ENCODE measurements around the gene VGLL4. TPM values are rescaled to one million over a fixed set of nuclear protein-coding genes. Genes with fewer than 3 reads are reported as not detected.
A peak's percentile ranks its signal among the peaks of the same experiment; 100 is the strongest.

The VGLL4 gene
- total RNA-seq, 2 donors from 2014 or later: 57.7 to 63.7 TPM

DNA sequence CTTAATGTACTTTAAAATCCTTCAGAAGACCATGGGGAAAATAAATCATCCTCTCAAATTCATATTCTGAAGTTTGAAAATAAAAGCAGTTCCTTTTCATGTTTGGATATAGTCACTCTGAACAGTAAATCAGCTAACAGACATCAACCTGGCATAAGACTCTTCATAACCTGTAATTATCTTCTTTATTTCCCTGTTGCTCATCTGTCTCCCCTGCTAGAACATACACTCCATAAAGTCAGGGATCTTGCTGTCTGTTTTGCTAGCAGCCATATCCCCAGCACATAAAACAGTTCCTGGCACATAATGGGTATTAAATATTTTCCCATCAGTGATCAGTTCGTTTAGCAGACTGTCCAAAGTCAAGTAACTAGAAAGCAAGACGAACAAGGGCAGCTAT lies 11.2 kb downstream of the VGLL4 start:
- H3K9me3 ChIP-seq: no peaks in the 10 kb centered on the region
- H3K36me3 ChIP-seq: no peaks in the 10 kb centered on the region
- H3K9ac ChIP-seq (ENCODE audit: low read depth in 2 of 2, low read length in 2 of 2): no peak overlapping the region
- no peak overlapping the region for H3K4me3 ChIP-seq
- intact Hi-C loops (cut with DNase I): no loop called here
- no peak overlapping the region for H3K27ac ChIP-seq
- H3K27me3 ChIP-seq: no peaks in the 10 kb centered on the region
- TF ChIP-seq, protein P1, sequence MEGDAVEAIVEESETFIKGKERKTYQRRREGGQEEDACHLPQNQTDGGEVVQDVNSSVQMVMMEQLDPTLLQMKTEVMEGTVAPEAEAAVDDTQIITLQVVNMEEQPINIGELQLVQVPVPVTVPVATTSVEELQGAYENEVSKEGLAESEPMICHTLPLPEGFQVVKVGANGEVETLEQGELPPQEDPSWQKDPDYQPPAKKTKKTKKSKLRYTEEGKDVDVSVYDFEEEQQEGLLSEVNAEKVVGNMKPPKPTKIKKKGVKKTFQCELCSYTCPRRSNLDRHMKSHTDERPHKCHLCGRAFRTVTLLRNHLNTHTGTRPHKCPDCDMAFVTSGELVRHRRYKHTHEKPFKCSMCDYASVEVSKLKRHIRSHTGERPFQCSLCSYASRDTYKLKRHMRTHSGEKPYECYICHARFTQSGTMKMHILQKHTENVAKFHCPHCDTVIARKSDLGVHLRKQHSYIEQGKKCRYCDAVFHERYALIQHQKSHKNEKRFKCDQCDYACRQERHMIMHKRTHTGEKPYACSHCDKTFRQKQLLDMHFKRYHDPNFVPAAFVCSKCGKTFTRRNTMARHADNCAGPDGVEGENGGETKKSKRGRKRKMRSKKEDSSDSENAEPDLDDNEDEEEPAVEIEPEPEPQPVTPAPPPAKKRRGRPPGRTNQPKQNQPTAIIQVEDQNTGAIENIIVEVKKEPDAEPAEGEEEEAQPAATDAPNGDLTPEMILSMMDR (IDR thresholded peaks at IDR 0.05): no peak
- DNase-seq: no peak
- H3K4me1 ChIP-seq: peaks cover 5% of the 10 kb centered on the region

DNA sequence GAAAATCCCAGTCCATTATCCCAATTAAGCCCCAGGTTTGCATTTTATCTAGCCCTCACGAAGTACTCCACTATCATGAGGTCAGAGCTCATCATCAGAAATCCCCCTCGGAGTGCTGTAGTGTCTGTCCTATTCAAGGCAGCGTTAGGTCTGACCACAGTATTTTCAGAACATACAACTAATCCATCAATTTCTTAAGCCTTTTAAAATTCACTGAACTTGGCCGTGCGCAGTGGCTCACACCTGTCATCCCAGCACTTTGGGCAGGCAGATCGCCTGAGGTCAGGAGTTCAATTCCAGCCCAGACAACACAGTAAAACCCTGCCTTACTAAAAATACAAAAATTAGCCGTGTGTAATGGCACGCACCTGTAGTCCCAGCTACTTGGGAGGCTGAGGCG lies 11.9 kb downstream of the VGLL4 start:
- Histone ChIP-seq H3K27me3 (no peaks in the 10 kb centered on the region), H3K9ac (ENCODE audit: low read depth in 2 of 2, low read length in 2 of 2) (no peak overlapping the region), H3K27ac (no peak overlapping the region), H3K36me3 (no peaks in the 10 kb centered on the region), H3K4me1 (peaks cover 6% of the 10 kb centered on the region), H3K4me3 (no peak overlapping the region), H3K9me3 (no peaks in the 10 kb centered on the region)
- intact Hi-C loops (cut with DNase I): no loop called here
- no peak for DNase-seq
- TF ChIP-seq, protein P1 (IDR thresholded peaks at IDR 0.05): no peak

DNA sequence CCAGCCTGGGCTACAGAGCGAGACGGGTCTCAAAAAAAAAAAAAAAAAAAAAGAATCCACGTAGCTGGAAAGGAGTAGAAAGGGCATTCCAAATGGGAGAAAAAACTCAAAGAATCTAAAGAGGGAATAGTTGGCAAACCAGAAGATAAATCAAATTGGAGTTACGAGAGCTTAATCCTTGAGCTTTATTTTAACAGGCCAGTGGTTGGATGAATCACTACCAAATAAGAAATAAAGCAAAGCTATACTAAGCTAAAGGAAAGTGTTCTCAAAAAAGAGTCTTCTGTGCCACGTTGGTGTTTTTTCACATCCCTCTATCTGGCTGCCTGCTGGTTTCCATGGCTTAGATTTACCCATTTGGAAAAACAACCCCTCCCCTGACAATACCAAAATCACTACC lies 14.0 kb downstream of the VGLL4 start:
- Histone ChIP-seq H3K9ac (ENCODE audit: low read depth in 2 of 2, low read length in 2 of 2) (no peak overlapping the region), H3K4me1 (peaks cover 18% of the 10 kb centered on the region), H3K4me3 (no peak overlapping the region), H3K36me3 (no peaks in the 10 kb centered on the region), H3K9me3 (no peaks in the 10 kb centered on the region), H3K27ac (no peak overlapping the region), H3K27me3 (no peaks in the 10 kb centered on the region)
- TF ChIP-seq, protein P1 (IDR thresholded peaks at IDR 0.05): no peak
- DNase-seq: no peak
- intact Hi-C loops (cut with DNase I): no loop called here

DNA sequence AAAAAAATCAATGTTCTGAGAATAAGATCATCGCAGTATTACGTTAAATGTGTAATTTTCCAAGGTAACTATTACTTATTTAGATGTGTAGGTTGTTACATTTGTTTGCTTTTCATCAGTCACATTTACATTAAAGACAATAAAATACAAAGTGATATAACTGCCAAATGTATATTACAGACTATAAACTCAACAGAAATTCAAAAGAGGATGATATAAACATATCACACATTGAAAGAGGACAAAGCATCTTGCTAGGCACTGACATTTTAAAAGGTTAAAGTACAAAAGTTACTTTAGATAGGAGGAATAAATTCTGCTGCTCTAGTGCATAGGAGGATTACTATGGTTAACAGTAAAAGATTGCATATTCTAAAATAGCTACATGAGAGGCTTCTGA lies 16.1 kb downstream of the VGLL4 start:
- Histone ChIP-seq H3K36me3 (no peaks in the 10 kb centered on the region), H3K9ac (ENCODE audit: low read depth in 2 of 2, low read length in 2 of 2) (no peak overlapping the region), H3K4me3 (no peak overlapping the region), H3K9me3 (no peaks in the 10 kb centered on the region), H3K27me3 (no peaks in the 10 kb centered on the region), H3K4me1 (peaks cover 18% of the 10 kb centered on the region), H3K27ac (peak overlapping the region; percentile 35)
- TF ChIP-seq, protein P1 (IDR thresholded peaks at IDR 0.05): no peak
- no peak for DNase-seq
- intact Hi-C loops (cut with DNase I): no loop called here

DNA sequence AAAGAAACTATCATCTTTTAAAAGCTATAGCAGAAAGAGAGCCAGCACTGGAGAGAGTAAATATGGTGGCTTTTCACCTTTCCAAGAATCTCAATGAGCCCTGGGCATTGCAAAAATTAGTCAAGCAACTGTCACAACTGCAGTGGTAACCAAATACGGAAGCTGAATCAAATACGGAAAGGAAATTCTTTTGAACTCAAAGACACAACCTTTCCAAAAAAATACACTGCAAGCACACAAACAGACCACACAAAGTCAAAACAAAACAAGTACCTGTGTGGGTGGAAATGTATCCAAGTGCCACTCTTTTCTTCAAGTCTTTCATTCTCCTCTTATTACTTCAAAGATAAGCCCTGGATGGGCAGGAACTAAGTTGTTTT lies 17.6 kb downstream of the VGLL4 start:
- Histone ChIP-seq H3K36me3 (no peaks in the 10 kb centered on the region), H3K27ac (peak overlapping the region; percentile 19), H3K9me3 (no peaks in the 10 kb centered on the region), H3K4me3 (no peak overlapping the region), H3K4me1 (peaks cover 20% of the 10 kb centered on the region), H3K27me3 (no peaks in the 10 kb centered on the region), H3K9ac (ENCODE audit: low read depth in 2 of 2, low read length in 2 of 2) (no peak overlapping the region)
- no peak for DNase-seq
- TF ChIP-seq, protein P1 (IDR thresholded peaks at IDR 0.05): no peak
- intact Hi-C loops (cut with DNase I): no loop called here
